ENCODE data around the gene VIM.

GRCh38 chr10:17237149-17237527 is 9.1 kb downstream of the VIM start:
- TF ChIP-seq CTCF (IDR thresholded peaks at IDR 0.05) (no peak), POLR2A (IDR thresholded peaks at IDR 0.05) (no peak)
